K562 (cell line): ENCODE data around the gene C2orf81. TPM values are rescaled to one million over a fixed set of nuclear protein-coding genes. Genes with fewer than 3 reads are reported as not detected.

Source experiments
- CREB1 ChIP-seq, 2 experiments: sonication (generic) in 1 of 2; formaldehyde crosslinking in 1 of 2; IDR thresholded peaks; 2 replicates each; pipeline versions ENCODE4 v1.6.1 to v1.8.0; 2012 to 2022; ENCODE audit warnings: inconsistent platforms in 1 of 2, mild to moderate bottlenecking in 1 of 2, missing genetic modification reagents in 1 of 2, moderate library complexity in 1 of 2
- CREM ChIP-seq: IDR thresholded peaks from 2 replicates; pipeline ENCODE4 v1.6.1; 2014; ENCODE audit warnings: antibody characterized with exemption, low read depth
- MEIS2 ChIP-seq: fragments of 450-650 bp; IDR thresholded peaks from 2 replicates; pipeline ENCODE4 v1.6.1; 2014; ENCODE audit warnings: mild to moderate bottlenecking; ENCODE audit not compliant: partially characterized antibody
- MIER1 ChIP-seq: fragments of 450-650 bp; IDR thresholded peaks from 2 replicates; pipeline ENCODE4 v1.6.1; 2016; ENCODE audit warnings: antibody characterized with exemption, mild to moderate bottlenecking, low read depth
- MNT ChIP-seq, 2 experiments: fragments of 450-650 bp; conservative IDR thresholded peaks; 2 replicates each; pipeline ENCODE4 v1.6.1; 2017; ENCODE audit warnings: mild to moderate bottlenecking in 2 of 2, moderate library complexity in 2 of 2
- MTF1 ChIP-seq: fragments of 250-450 bp; sonication (Bioruptor Pico); IDR thresholded peaks from 2 replicates; pipeline ENCODE4 v1.9.0; 2021; ENCODE audit warnings: moderate library complexity, mild to moderate bottlenecking, inconsistent platforms, borderline replicate concordance
- NEUROD1 ChIP-seq: fragments of 150-350 bp; IDR thresholded peaks from 2 replicates; pipeline ENCODE4 v1.6.1; 2014; ENCODE audit warnings: borderline replicate concordance, low read length, low read depth; ENCODE audit not compliant: partially characterized antibody
- NRF1 ChIP-seq, 2 experiments: fragments of 450-650 bp; IDR thresholded peaks in 1 of 2; conservative IDR thresholded peaks in 1 of 2; 2 replicates each; pipeline ENCODE4 v1.6.1; 2014; ENCODE audit warnings: mild to moderate bottlenecking in 2 of 2
- PHB2 ChIP-seq: fragments of 450-650 bp; IDR thresholded peaks from 2 replicates; pipeline ENCODE4 v1.6.1; 2017; ENCODE audit warnings: low read depth
- RNF219 ChIP-seq: fragments of 250-450 bp; sonication (Bioruptor Pico); IDR thresholded peaks from 2 replicates; pipeline ENCODE4 v1.5.0; 2022; ENCODE audit warnings: mild to moderate bottlenecking
- SMC3 ChIP-seq: conservative IDR thresholded peaks from 2 replicates; pipeline ENCODE4 v1.6.1; 2011; ENCODE audit warnings: low read depth, low read length, improper control_type of control experiment; ENCODE audit not compliant: insufficient read depth
- STAT6 ChIP-seq: sonication (generic); formaldehyde crosslinking; IDR thresholded peaks from 2 replicates; pipeline ENCODE4 v1.8.1; 2023; ENCODE audit warnings: mild to moderate bottlenecking, missing genetic modification reagents
- USF1 ChIP-seq: sonication (generic); formaldehyde crosslinking; IDR thresholded peaks from 2 replicates; pipeline ENCODE4 v1.9.0; 2022; ENCODE audit warnings: mild to moderate bottlenecking, missing genetic modification reagents
- USF2 ChIP-seq: sonication (generic); formaldehyde crosslinking; IDR thresholded peaks from 2 replicates; pipeline ENCODE4 v1.5.0; 2020; ENCODE audit warnings: missing genetic modification reagents
- XRCC5 ChIP-seq: fragments of 200-400 bp; formaldehyde crosslinking; IDR thresholded peaks from 2 replicates; pipeline ENCODE4 v1.6.1; 2017; ENCODE audit warnings: low read depth, mild to moderate bottlenecking, low read length
- polyA plus RNA-seq, 8 experiments: library from polyadenylated mRNA; depleted of rRNA in 4 of 8; stranded (reverse) in 5 of 8; unstranded in 3 of 8; fragments of >200 nt; fragmentation: Nextera tagmentation in 2 of 8; fragmentation: Illumina TruSeq in 1 of 8; extraction: Ambion mirVana in 2 of 8; extraction: Trizol in 1 of 8; gene quantifications; 2 replicates each; pipeline versions ENCODE4 v1.2.1 to v1.2.3, GENCODE V29; 2011 to 2014; ENCODE audit warnings: inconsistent platforms in 1 of 8, missing spikeins in 1 of 8
- total RNA-seq, 7 experiments: library from RNA; depleted of rRNA in 6 of 7; stranded (reverse); fragments of >200 nt in 6 of 7; fragmentation: Illumina TruSeq in 2 of 7; extraction: Trizol in 2 of 7; gene quantifications; 2 replicates each; pipeline versions ENCODE4 v1.2.1 to v1.2.3, GENCODE V29; 2011 to 2021; ENCODE audit warnings: low replicate concordance in 1 of 7

Gene C2orf81
- total and polyA plus RNA-seq, 9 of the 15 experiments (the other 6 are each of a cell fraction or from before 2014, with no cell fraction given), result 0.06 TPM; not detected in 8

- TF ChIP-seq MTF1, result no peak
- TF ChIP-seq MIER1, result no peak
- TF ChIP-seq NRF1 (conservative IDR thresholded peaks at IDR 0.05 in 1 of 2, IDR thresholded peaks at IDR 0.05 in 1 of 2), result peak in 1 of 2 experiments; percentile 44; a peak in 3 of 4 replicates
- 0 out of 2 replicates have a peak, but pooled peaks have one; percentile 29 for TF ChIP-seq USF1 (CRISPR knock-in tag)
- TF ChIP-seq MNT (conservative IDR thresholded peaks at IDR 0.05), result peak; percentile 44 to 49; a peak in 1 of 4 replicates
- TF ChIP-seq XRCC5, result 0 out of 2 replicates have a peak, but pooled peaks have one; percentile 60
- TF ChIP-seq STAT6, result no peak
- peak; percentile 4 for TF ChIP-seq MEIS2
- TF ChIP-seq PHB2, result no peak
- TF ChIP-seq CREM, result peak; percentile 76
- TF ChIP-seq SMC3, result no peak
- TF ChIP-seq NEUROD1, result peak; percentile 78
- no peak for TF ChIP-seq RNF219
- 0 out of 2 replicates have a peak, but pooled peaks have one; percentile 43 for TF ChIP-seq CREB1 (IDR thresholded peaks at IDR 0.05)
- TF ChIP-seq CREB1 (CRISPR knock-in tag; IDR thresholded peaks at IDR 0.05), result no peak
- TF ChIP-seq USF2 (CRISPR knock-in tag), result peak; percentile 37; the same call in 1 of the 2 replicates
Observed at GRCh38 chr2:74379851-74380789, 41.3 kb downstream of the C2orf81 start, which contains the start of gene DCTN1 (continued).
